ENCODE data around the gene RPP25L. TPM values are rescaled to one million over a fixed set of nuclear protein-coding genes. Genes with fewer than 3 reads are reported as not detected.

The RPP25L gene
- total and polyA plus RNA-seq, 2 experiments from 2014 or later = 16.4 to 25.1 TPM

DNA sequence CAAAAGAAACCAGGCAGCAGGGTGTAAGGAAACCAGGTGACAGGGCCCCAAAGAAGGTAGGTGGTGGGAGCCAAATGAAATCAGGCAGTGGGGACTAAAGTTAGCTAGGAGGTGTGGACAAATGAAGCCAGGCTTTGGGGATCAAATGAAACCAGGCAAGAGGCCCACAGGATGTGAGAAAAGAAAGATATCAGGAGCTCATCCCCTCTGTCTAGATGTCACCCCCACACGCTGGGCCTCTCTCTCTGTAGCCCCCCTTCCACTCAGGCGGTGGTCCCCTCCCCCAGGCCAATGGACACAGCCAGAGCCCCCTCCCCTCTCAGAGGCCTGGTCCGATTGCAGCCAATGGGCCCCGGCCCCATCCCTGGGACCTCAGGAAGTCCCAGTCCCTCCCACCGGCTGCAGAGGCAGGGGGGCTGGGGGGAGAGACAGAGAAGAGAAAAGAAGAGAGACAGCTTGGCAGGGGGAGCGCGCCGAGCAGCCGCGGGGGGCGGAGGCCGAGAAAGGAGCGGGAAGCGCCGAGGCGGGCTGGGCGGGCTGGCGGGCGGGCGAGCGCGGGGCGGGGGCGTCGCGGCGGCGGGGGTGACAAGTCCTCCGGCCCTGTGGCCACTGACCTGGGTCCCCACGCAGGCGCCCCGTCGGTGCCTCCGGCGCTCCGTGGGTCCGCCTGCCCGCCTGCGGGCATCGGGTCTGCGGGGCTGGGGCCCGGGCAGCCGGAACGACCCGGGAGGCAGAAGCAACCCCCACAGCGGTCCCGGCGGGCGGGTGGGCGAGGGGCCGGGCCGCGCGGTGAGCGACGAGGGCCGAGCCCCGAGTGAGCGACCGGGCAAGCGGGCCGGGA is 34.3 kb downstream of the RPP25L start (continued):
- TF ChIP-seq, protein P1, sequence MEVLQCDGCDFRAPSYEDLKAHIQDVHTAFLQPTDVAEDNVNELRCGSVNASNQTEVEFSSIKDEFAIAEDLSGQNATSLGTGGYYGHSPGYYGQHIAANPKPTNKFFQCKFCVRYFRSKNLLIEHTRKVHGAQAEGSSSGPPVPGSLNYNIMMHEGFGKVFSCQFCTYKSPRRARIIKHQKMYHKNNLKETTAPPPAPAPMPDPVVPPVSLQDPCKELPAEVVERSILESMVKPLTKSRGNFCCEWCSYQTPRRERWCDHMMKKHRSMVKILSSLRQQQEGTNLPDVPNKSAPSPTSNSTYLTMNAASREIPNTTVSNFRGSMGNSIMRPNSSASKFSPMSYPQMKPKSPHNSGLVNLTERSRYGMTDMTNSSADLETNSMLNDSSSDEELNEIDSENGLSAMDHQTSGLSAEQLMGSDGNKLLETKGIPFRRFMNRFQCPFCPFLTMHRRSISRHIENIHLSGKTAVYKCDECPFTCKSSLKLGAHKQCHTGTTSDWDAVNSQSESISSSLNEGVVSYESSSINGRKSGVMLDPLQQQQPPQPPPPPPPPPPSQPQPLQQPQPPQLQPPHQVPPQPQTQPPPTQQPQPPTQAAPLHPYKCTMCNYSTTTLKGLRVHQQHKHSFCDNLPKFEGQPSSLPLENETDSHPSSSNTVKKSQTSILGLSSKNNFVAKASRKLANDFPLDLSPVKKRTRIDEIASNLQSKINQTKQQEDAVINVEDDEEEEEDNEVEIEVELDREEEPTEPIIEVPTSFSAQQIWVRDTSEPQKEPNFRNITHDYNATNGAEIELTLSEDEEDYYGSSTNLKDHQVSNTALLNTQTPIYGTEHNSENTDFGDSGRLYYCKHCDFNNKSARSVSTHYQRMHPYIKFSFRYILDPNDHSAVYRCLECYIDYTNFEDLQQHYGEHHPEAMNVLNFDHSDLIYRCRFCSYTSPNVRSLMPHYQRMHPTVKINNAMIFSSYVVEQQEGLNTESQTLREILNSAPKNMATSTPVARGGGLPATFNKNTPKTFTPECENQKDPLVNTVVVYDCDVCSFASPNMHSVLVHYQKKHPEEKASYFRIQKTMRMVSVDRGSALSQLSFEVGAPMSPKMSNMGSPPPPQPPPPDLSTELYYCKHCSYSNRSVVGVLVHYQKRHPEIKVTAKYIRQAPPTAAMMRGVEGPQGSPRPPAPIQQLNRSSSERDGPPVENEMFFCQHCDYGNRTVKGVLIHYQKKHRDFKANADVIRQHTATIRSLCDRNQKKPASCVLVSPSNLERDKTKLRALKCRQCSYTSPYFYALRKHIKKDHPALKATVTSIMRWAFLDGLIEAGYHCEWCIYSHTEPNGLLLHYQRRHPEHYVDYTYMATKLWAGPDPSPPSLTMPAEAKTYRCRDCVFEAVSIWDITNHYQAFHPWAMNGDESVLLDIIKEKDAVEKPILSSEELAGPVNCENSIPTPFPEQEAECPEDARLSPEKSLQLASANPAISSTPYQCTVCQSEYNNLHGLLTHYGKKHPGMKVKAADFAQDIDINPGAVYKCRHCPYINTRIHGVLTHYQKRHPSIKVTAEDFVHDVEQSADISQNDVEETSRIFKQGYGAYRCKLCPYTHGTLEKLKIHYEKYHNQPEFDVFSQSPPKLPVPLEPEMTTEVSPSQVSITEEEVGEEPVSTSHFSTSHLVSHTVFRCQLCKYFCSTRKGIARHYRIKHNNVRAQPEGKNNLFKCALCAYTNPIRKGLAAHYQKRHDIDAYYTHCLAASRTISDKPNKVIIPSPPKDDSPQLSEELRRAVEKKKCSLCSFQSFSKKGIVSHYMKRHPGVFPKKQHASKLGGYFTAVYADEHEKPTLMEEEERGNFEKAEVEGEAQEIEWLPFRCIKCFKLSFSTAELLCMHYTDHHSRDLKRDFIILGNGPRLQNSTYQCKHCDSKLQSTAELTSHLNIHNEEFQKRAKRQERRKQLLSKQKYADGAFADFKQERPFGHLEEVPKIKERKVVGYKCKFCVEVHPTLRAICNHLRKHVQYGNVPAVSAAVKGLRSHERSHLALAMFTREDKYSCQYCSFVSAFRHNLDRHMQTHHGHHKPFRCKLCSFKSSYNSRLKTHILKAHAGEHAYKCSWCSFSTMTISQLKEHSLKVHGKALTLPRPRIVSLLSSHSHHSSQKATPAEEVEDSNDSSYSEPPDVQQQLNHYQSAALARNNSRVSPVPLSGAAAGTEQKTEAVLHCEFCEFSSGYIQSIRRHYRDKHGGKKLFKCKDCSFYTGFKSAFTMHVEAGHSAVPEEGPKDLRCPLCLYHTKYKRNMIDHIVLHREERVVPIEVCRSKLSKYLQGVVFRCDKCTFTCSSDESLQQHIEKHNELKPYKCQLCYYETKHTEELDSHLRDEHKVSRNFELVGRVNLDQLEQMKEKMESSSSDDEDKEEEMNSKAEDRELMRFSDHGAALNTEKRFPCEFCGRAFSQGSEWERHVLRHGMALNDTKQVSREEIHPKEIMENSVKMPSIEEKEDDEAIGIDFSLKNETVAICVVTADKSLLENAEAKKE (CRISPR knock-in tag; IDR thresholded peaks at IDR 0.05) = no peak
- TF ChIP-seq, protein P2, sequence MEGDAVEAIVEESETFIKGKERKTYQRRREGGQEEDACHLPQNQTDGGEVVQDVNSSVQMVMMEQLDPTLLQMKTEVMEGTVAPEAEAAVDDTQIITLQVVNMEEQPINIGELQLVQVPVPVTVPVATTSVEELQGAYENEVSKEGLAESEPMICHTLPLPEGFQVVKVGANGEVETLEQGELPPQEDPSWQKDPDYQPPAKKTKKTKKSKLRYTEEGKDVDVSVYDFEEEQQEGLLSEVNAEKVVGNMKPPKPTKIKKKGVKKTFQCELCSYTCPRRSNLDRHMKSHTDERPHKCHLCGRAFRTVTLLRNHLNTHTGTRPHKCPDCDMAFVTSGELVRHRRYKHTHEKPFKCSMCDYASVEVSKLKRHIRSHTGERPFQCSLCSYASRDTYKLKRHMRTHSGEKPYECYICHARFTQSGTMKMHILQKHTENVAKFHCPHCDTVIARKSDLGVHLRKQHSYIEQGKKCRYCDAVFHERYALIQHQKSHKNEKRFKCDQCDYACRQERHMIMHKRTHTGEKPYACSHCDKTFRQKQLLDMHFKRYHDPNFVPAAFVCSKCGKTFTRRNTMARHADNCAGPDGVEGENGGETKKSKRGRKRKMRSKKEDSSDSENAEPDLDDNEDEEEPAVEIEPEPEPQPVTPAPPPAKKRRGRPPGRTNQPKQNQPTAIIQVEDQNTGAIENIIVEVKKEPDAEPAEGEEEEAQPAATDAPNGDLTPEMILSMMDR (conservative IDR thresholded peaks at IDR 0.05; ENCODE audit: low read depth in 2 of 2) = no peak
- TF ChIP-seq STAT1 (IDR thresholded peaks at IDR 0.05; ENCODE audit: unreplicated experiment) = no peak

- Mint-ChIP-seq H3K9me3 (no peaks in the 10 kb centered on the region), H3K4me3 (peak overlapping the region; percentile 69), H3K27ac (no peak overlapping the region), H3K4me1 (peaks cover 54% of the 10 kb centered on the region), H3K27me3 (ENCODE audit: insufficient read depth, low read depth, poor library complexity) (peaks cover 51% of the 10 kb centered on the region), H3K36me3 (ENCODE audit: low read depth) (no peaks in the 10 kb centered on the region)
- H3K36me3 ChIP-seq (ENCODE audit: insufficient read depth) = no peaks in the 10 kb centered on the region
- peaks cover 11% of the 10 kb centered on the region; the same call in 1 of the 2 replicates for H3F3A ChIP-seq (replicated peaks; ENCODE audit: low read depth)
- DNase-seq (ENCODE audit: low spot score) (peak; percentile 78), ATAC-seq (peak; percentile 38)
- H4K20me1 ChIP-seq (replicated peaks; ENCODE audit: insufficient read depth) = peaks cover 7% of the 10 kb centered on the region; the same call in 1 of the 2 replicates
- H3K9me2 ChIP-seq (ENCODE audit: insufficient read depth) = no peaks in the 10 kb centered on the region
- peak overlapping the region; percentile 62 for H3K4me3 ChIP-seq
- peak overlapping the region; percentile 90 for H3K4me2 ChIP-seq
- H3K4me1 ChIP-seq (ENCODE audit: insufficient read depth) = peaks cover 48% of the 10 kb centered on the region
- TF ChIP-seq EZH2 (IDR thresholded peaks at IDR 0.05; ENCODE audit: low read depth, unreplicated experiment) (peak; percentile 56), REST (IDR thresholded peaks at IDR 0.05; ENCODE audit: unreplicated experiment) (peak; percentile 50), POLR2AphosphoS5 (IDR thresholded peaks at IDR 0.05; ENCODE audit: low read depth) (no peak)
- H3K79me2 ChIP-seq (replicated peaks; ENCODE audit: insufficient read depth) = no peaks in the 10 kb centered on the region
- H3K27ac ChIP-seq (ENCODE audit: low read depth) = no peak overlapping the region
- peak overlapping the region; percentile 76; the same call in 1 of the 2 replicates for H2AFZ ChIP-seq
- peaks cover 63% of the 10 kb centered on the region for H3K27me3 ChIP-seq (ENCODE audit: insufficient read depth)
These were observed 35.1 kb downstream of the RPP25L start for GRCh38 chr9:34576597-34577399.
